ENCODE results near the gene MAN2B2. TPM values are rescaled to one million over a fixed set of nuclear protein-coding genes. Genes with fewer than 3 reads are reported as not detected.
"Not testable (repeated sequence)": the region's sequence is repeated elsewhere in the genome, so short reads cannot be mapped to it uniquely, and the experiment has no call there.

The MAN2B2 gene
- total RNA-seq, 2 experiments from 2014 or later: 10.8 to 13.0 TPM

DNA sequence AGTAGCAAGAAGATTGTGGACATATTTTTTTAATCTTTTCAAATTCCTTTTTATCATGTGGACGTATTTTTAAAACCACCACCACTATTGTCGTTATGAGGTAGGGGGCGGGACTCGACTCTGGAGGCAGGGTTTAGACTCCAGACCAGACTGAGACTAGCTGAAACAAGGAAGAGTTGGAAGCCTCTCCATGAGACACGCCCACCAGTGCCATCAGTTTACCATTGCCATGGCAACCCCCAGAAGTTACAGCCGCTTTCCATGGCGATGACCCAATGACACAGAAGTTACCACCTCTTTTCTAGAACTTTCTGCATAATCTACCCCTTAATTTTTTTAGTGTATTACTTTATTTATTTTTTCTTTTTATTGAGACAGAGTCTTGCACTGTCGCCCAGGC is 74.2 kb downstream of the MAN2B2 start:
- H3K27ac Mint-ChIP-seq: no peak overlapping the region

GRCh38 chr4:6654211-6654610 is 79.2 kb downstream of the MAN2B2 start:
- ChIA-PET POLR2A (interaction anchor here (1.0 kb wide), 1 partner anchor 19 kb away, joined by 3 read pairs; a partner anchor contains a TSS), CTCF (interaction anchor here (1.1 kb wide), 1 partner anchor 10 kb away, joined by 3 read pairs; no protein-coding TSS in a partner anchor)
- H3K4me3 Mint-ChIP-seq; H3K27ac Mint-ChIP-seq; DNase-seq; H3K27me3 Mint-ChIP-seq; H3K9me3 Mint-ChIP-seq; H3K4me1 Mint-ChIP-seq (ENCODE audit: low read depth); H3K36me3 Mint-ChIP-seq (ENCODE audit: low read depth); ATAC-seq; intact Hi-C loops (cut with micrococcal nuclease): not testable (repeated sequence)

More for the DNA sequence above, 74.2 kb downstream of the MAN2B2 start:
- no peaks in the 10 kb centered on the region for H3K36me3 Mint-ChIP-seq (ENCODE audit: low read depth)
- no peak for ATAC-seq
- no peaks in the 10 kb centered on the region for H3K9me3 Mint-ChIP-seq
- DNase-seq: no peak
- CTCF ChIA-PET: no interaction called here
- H3K4me1 Mint-ChIP-seq (ENCODE audit: low read depth): no peaks in the 10 kb centered on the region
- intact Hi-C loops (cut with micrococcal nuclease): no loop called here
- no peak overlapping the region for H3K4me3 Mint-ChIP-seq
- POLR2A ChIA-PET: no interaction called here
- no peak for TF ChIP-seq CTCF (IDR thresholded peaks at IDR 0.05)
- H3K27me3 Mint-ChIP-seq: no peaks in the 10 kb centered on the region

GRCh38 chr4:6655291-6655690 is 80.3 kb downstream of the MAN2B2 start:
- DNase-seq; CTCF ChIA-PET; H3K9me3 Mint-ChIP-seq; intact Hi-C loops (cut with micrococcal nuclease); H3K27me3 Mint-ChIP-seq; H3K4me3 Mint-ChIP-seq; H3K4me1 Mint-ChIP-seq (ENCODE audit: low read depth); H3K36me3 Mint-ChIP-seq (ENCODE audit: low read depth); ATAC-seq; H3K27ac Mint-ChIP-seq: not testable (repeated sequence)
- POLR2A ChIA-PET: interaction anchor here (1.5 kb wide), 1 partner anchor 19 kb away, joined by 3 read pairs; no protein-coding TSS in a partner anchor

GRCh38 chr4:6655924-6656323 is 80.9 kb downstream of the MAN2B2 start:
- ChIA-PET CTCF (no interaction called here), POLR2A (interaction anchor here (1.4 to 1.5 kb wide), 2 partner anchors 16 to 19 kb away, joined by 3 to 4 read pairs; partner anchors contain the start of gene MRFAP1)
- DNase-seq: no peak
- Mint-ChIP-seq H3K27me3 (peaks cover 4% of the 10 kb centered on the region), H3K4me3 (no peak overlapping the region), H3K36me3 (ENCODE audit: low read depth) (peaks cover 2% of the 10 kb centered on the region), H3K4me1 (ENCODE audit: low read depth) (peaks cover 6% of the 10 kb centered on the region), H3K27ac (no peak overlapping the region), H3K9me3 (no peaks in the 10 kb centered on the region)
- no peak for ATAC-seq
- TF ChIP-seq CTCF (IDR thresholded peaks at IDR 0.05): no peak
- intact Hi-C loops (cut with micrococcal nuclease): no loop called here

DNA sequence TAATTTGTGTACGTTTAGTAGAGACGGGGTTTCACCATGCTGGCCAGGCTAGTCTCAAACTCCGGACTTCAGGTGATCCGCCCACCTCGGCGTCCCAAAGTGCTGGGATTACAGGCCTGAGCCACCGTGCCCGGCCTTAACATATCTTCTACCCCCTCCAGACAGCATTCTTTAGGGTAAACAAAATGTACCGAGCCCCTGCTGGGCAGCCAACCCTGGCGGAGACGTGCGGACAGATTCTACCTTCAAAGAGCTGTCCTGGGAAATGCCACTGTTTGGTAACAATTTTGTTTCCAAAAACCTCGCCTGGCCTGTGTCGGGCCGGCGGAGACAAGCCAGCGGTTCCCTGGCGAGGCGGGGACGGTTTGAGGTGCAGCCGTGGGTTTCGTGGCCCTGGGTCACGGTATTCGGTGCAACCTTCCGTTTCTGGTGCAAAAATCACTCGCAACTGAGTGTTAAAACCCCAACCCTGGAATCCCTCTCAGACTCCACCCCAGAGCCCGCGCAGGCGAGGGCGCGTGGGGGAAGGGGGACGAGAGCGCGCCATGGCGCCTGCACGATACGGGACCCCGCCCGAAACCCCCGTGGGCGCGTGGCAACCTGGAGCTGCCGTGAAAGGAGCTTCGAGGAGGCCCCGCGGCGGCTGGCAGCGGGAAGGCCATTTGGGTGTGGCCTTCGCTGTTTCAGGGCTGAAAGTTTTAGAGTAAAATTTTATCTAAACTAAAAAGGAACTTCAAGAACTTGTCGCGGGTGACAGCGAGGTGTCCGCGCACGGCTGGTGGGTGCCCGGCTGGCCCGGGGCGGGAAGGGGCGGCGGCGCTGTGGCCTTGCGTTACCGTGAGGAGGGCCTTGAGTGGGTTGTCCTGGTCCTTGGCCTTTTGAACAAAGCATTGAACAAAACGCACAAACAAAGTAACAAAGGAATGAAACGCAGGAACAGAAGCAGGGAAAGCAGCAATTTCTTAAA is 82.5 kb downstream of the MAN2B2 start:
- H3K4me3 Mint-ChIP-seq: no peak overlapping the region
- ChIA-PET CTCF (interaction anchor here (1.0 to 2.6 kb wide), 2 partner anchors 13 to 16 kb away, joined by 3 to 10 read pairs; a partner anchor contains a TSS), POLR2A (interaction anchor here (1.2 to 4.0 kb wide), 5 partner anchors 11 to 59 kb away, joined by 4 to 39 read pairs (median 8); partner anchors contain the start of gene BLOC1S4)

More for the DNA sequence above, 82.5 kb downstream of the MAN2B2 start:
- peaks cover 2% of the 10 kb centered on the region for H3K36me3 Mint-ChIP-seq (ENCODE audit: low read depth)
- no peak overlapping the region for H3K27ac Mint-ChIP-seq
- DNase-seq (no peak), ATAC-seq (no peak)
- no peak for TF ChIP-seq CTCF (IDR thresholded peaks at IDR 0.05)
- H3K4me1 Mint-ChIP-seq (ENCODE audit: low read depth): peaks cover 6% of the 10 kb centered on the region
- H3K9me3 Mint-ChIP-seq: no peaks in the 10 kb centered on the region
- peaks cover 7% of the 10 kb centered on the region for H3K27me3 Mint-ChIP-seq
- intact Hi-C loops (cut with micrococcal nuclease): no loop called here

Measured in activated CD8-positive, alpha-beta T cell treated with anti-CD3 and anti-CD28 coated beads for 36 hours (primary cell).